ENCODE results near the gene CNGA2.

Gene CNGA2

DNA sequence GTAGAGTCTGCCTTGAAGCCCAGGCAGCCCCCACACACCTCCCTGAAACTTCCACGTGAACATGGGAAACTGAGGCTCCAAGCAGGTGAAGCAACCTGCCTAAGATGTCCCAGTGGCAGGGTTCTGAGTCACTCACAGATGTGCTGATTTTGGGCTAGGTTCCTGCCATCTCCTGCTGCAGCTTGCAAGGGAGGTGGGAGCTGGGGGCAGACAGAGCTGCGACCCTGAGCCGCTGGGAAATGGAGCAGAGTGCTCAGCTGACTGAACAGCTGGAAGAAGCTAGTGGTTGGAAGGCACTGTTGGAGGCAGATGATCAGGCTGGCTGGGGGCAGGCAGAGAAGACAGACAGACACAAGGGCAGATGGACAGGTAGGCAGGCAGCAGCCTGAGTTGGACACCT is 22.3 kb upstream of the CNGA2 start:
- DNase-seq (ENCODE audit: low read depth): no peak

- peak; percentile 21 for DNase-seq (ENCODE audit: low read depth)
Observed at GRCh38 chrX:151713849-151714248, 20.7 kb upstream of the CNGA2 start.

GRCh38 chrX:151714362-151714761 is 20.2 kb upstream of the CNGA2 start:
- DNase-seq (ENCODE audit: low read depth): no peak

DNA sequence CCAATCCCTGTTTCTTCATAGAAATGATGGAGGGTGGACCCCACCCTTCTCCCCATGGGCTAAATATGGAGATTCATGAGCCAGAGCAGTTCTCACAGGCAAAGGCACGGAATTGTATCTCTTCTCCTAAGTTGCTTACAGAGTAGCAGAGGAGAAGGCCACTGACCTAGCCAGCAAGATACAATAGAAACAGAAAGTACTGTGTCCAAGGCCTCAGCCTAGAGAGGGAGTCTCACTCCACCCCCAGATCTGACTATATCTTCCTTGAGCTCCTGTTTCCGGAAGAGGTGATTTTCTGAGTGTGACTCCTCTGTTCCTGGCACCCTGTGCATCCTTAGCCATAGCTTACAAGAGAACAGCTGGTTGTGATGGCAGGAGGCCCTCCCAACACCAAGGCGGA is 18.8 kb upstream of the CNGA2 start, which contains the start of gene FATE1:
Gene FATE1, plus strand, starts transcription at position 284 of the 400 bp plus-strand sequence. Its CDS starts 85 bp downstream, at position 369.
- DNase-seq (ENCODE audit: low read depth): no peak

GRCh38 chrX:151722241-151722846 is 12.2 kb upstream of the CNGA2 start:
- DNase-seq (ENCODE audit: low read depth): peak; percentile 4

- no peak for DNase-seq (ENCODE audit: low read depth)
Observed at GRCh38 chrX:151723156-151723760, 11.3 kb upstream of the CNGA2 start.

DNA sequence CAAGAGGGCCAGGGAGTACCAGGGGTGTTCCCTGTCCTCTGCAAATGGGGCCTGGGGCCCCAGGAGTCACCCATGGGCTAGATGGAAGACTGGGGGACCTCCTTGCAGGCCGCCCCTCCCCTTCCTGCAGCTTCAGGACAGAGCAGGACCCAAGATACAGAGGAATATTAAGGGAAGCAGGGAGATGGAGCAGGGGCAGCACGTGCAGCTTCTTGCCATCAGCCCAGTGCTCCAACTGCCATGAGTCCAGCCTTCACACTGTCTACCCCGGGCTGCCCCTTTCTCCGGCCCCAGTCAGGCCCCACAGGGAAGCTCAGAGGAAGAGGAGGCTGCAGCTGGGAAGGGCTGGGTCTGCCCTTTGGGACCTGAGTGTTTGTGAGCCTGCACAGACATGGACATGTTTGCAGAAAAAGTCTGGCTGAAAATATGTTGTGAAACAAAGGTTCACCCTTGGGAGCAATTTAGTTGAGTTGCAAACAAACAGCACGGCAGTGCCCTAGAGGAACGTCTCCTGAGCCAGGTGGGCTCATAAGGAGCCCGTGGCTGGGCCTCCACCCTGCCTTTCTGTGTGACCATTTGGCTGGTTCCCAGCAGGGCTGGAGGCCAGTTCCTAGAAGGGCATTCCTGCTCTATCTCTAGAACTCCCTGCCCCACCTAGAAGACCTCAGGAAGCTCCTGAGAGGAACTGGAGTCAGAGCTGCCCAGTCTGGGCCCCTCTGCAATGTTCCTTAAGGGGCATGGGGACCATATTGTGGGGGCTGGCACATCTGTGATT is 9.8 kb upstream of the CNGA2 start:
- DNase-seq (ENCODE audit: low read depth): no peak

DNA sequence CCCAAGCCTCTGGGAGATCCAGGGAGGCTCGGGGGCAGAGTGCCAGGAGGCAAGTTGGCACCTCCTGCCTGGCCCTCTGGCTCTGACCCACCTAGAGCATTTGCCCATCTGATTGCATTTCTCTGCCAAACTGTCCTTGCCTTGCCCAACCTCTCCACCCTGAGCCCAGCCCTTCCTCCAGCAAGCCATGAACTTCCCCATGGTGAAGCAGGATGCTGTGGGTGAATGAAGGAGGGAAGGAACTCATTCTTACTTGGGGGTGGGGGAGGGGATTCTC is 9.3 kb upstream of the CNGA2 start:
- no peak for DNase-seq (ENCODE audit: low read depth)

DNA sequence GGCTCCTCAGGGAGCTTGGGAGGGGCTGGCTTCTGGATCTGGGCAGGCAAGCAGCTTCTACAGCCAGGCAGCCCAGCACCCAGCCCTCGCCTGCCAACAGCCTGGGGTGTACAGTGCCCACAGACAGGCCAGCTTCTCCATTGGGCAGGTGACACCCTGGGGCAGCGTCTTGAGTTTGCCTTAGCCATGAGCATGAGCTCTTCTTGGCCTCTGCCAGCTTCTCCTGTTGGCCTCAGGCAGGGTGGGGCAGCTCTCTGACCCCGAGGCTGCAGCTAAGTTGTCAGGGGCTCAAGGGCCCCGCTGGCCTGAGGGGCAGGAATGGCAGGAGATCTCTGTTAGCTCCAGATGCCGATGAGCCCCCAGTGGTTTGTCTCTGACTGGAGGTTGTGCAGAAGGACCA is 7.8 kb upstream of the CNGA2 start:
- DNase-seq (ENCODE audit: low read depth): no peak

- no peak for DNase-seq (ENCODE audit: low read depth)
Observed at GRCh38 chrX:151727346-151727745, 7.2 kb upstream of the CNGA2 start.

- no peak for DNase-seq (ENCODE audit: low read depth)
Observed at GRCh38 chrX:151729056-151729725, 5.4 kb upstream of the CNGA2 start.

DNA sequence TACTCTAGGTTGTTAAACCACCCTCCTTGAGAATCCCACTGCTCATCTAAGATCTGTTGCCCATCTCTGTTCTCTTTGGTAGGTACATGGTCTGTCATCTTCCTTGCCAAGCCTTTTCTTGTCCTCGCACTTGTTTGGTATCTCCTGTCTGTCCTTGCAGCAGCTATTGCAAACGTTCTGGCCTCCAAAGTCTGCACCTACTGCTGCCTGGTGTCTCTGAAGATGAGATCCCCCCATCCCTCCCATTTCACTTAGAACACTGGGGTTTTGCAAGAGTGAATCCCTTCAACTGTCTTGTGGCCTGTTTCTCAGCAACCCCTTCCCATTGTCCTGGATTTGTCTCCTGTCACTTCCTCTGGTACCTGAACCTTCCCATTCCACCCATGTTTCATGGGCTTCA is 673 bp downstream of the CNGA2 start:
- no peak for DNase-seq (ENCODE audit: low read depth)

- DNase-seq (ENCODE audit: low read depth): no peak
Observed at GRCh38 chrX:151736685-151737084, 2.1 kb downstream of the CNGA2 start.

DNA sequence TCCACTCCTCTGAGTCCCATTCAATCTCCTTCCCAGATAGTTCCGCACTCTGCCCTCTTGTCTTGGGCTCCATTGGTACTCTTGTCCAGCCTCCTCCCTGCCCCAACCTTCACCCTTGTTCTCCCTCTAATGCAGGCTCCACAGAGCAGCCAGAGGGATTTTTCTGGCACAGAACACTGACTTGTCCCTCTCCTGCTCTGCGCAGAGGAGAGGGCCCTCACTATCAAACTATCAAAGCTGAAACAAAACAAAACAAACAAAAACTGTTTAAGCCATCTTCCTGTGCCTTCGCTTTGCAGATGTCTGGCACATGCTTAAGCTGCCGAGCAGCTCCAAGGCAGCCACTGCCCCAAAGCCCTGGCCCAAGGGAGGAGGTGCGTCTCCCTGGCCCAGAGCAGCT is 2.9 kb downstream of the CNGA2 start:
- DNase-seq (ENCODE audit: low read depth): no peak

DNA sequence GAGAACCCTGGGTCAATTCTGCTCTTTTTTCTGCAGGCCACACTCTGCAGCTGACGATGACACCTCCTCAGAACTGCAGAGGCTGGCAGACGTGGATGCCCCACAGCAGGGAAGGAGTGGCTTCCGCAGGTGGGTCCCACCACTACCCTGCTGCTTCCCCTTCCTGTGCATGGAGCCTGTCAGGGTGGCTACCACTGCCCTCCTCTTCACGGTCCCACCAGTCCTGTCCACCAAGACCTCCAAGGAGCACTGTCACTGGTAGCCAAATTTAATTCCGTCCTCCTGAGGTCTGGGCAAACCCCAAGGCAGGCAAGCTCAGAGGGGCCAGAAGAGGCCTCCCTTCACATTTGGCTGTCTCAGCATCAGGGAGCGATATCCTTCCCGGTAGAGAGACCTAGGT is 4.2 kb downstream of the CNGA2 start:
- no peak for DNase-seq (ENCODE audit: low read depth)

DNA sequence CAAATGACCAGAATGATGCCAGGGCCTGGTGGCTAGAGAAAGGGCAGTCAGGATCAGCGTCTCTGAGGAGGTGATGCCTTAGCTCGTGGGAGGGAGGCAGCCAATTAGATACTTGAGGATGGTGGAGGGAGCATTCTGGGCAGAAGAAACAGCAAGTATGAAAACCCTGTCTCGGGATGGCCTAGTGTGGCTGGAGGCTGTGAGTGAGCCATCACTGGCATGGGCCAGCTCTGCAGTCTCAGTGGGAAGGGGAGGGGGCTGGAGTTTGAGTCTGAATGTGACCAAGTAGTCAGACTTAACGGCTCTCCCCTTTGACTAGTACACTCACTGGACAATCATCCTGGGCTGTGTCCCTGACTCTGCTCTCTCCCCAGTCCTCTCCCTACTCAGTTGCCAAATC is 7.1 kb downstream of the CNGA2 start:
- no peak for DNase-seq (ENCODE audit: low read depth)

DNA sequence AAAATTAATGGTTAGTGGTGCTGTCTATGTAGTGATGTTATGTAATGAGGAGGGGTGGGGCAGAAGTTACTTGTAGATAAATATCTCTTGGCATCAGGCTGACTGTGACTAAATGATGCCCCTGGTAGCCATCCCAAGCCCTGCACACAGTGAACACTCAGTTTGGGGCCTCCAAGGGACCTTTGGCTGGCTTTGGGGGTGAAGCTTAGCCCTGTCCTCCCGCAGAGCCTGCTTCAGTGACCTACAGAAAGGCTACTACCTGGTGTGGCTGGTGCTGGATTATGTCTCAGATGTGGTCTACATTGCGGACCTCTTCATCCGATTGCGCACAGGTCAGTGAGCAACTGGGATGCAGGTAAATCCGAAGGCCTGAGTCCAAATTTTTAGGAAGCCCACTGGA is 7.8 kb downstream of the CNGA2 start:
- DNase-seq (ENCODE audit: low read depth): no peak

DNA sequence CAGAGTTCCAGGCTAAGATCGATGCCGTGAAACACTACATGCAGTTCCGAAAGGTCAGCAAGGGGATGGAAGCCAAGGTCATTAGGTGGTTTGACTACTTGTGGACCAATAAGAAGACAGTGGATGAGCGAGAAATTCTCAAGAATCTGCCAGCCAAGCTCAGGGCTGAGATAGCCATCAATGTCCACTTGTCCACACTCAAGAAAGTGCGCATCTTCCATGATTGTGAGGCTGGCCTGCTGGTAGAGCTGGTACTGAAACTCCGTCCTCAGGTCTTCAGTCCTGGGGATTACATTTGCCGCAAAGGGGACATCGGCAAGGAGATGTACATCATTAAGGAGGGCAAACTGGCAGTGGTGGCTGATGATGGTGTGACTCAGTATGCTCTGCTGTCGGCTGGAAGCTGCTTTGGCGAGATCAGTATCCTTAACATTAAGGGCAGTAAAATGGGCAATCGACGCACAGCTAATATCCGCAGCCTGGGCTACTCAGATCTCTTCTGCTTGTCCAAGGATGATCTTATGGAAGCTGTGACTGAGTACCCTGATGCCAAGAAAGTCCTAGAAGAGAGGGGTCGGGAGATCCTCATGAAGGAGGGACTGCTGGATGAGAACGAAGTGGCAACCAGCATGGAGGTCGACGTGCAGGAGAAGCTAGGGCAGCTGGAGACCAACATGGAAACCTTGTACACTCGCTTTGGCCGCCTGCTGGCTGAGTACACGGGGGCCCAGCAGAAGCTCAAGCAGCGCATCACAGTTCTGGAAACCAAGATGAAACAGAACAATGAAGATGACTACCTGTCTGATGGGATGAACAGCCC is 9.3 kb downstream of the CNGA2 start:
- DNase-seq (ENCODE audit: low read depth): no peak

GRCh38 chrX:151745651-151746050 is 11.1 kb downstream of the CNGA2 start:
- no peak for DNase-seq (ENCODE audit: low read depth)

GRCh38 chrX:151746502-151746901 is 12.0 kb downstream of the CNGA2 start:
- no peak for DNase-seq (ENCODE audit: low read depth)

- no peak for DNase-seq (ENCODE audit: low read depth)
Observed at GRCh38 chrX:151750511-151750910, 16.0 kb downstream of the CNGA2 start.

DNA sequence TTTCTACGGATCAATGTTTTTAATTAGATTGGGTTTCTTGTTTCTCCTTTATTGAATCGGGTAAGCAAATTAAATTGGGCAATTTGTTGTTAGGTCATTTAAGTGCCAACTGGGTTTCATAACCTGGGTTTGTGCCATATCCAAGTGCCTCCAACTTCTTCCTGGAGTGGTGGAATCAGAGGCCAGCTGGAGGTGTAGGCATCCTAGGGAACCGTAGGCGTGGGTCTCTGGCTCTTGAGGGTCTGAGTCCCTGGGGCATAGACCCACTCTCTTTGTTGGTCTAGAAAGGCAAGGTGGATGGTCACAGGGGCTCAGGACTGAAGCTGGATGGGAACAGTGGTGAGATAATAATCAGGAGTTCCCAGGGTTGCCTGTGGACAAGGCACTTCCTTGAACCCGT is 18.3 kb downstream of the CNGA2 start:
- no peak for DNase-seq (ENCODE audit: low read depth)

All from ELR (cell line).